HCT116 (cell line): ENCODE results near the gene ADAMTS19. TPM values are rescaled to one million over a fixed set of nuclear protein-coding genes. Genes with fewer than 3 reads are reported as not detected.

Experiments
- ATAC-seq: fragments of 200-7000 bp; cut with Tn5 transposase; 2 replicates; pipeline ENCODE4 v1.9.1; 2020; ENCODE audit warnings: mild to moderate bottlenecking, moderate library complexity
- BruUV-seq: library from RNA; stranded (reverse); fragments of 400-500 nt; replicated peaks from 2 replicates; lab custom pipeline; 2021; lab: Mats Ljungman, UMichigan
- CTCF ChIA-PET: fragments of 300-600 bp; sonication (Branson Sonifier 250); formaldehyde crosslinking; loops from one replicate; lab custom pipeline; 2021; ENCODE audit warnings: antibody characterized with exemption; lab: Charles Lee
- POLR2A ChIA-PET: fragments of 300-600, 350-600 bp; sonication (Branson Sonifier 250); formaldehyde crosslinking; loops from one replicate; lab custom pipeline; 2021; ENCODE audit warnings: antibody characterized with exemption; lab: Charles Lee
- RAD21 ChIA-PET, 2 experiments: fragments of 300-600 bp; sonication (Branson Sonifier 250); formaldehyde crosslinking; loops; one replicate each; lab custom pipeline; 2023; ENCODE audit warnings: low total read pairs in 2 of 2; ENCODE audit not compliant: uncharacterized antibody in 2 of 2, unreplicated experiment in 2 of 2, low non-redundant PET in 1 of 2; lab: Charles Lee
- DNase-seq: peaks from one replicate; pipeline ENCODE4 v3.0.0-alpha.2; 2010; ENCODE audit warnings: low read depth, low spot score
- H2AFZ ChIP-seq: fragments of 200-600 bp; shearing (Covaris generic), sonication (generic); 2 replicates; pipeline ENCODE4 v1.6.1; 2017; ENCODE audit warnings: low read depth, mixed run types, mixed read lengths, antibody characterized with exemption, low read length; ENCODE audit not compliant: poor library complexity, severe bottlenecking
- H3K27ac ChIP-seq: 2 replicates; pipeline ENCODE4 v1.5.1; 2012; ENCODE audit warnings: low read depth, low read length
- H3K27me3 ChIP-seq: fragments of 200-600 bp; sonication (generic); 2 replicates; pipeline ENCODE4 v1.6.1; 2016; ENCODE audit warnings: mixed run types, low read length, mixed read lengths; ENCODE audit not compliant: insufficient read depth
- H3K36me3 ChIP-seq, 2 experiments: fragments of 200-500 bp in 1 of 2; fragments of 200-600 bp in 1 of 2; sonication (Bioruptor generic) in 1 of 2; sonication (generic) in 1 of 2; 2 replicates each; pipeline versions ENCODE4 v1.5.1 to v1.6.1; 2014 to 2016; ENCODE audit warnings: low read length in 2 of 2, inconsistent platforms in 1 of 2, mixed read lengths in 1 of 2, mixed run types in 1 of 2; ENCODE audit not compliant: insufficient read depth in 2 of 2, control insufficient read depth in 1 of 2
- H3K4me1 ChIP-seq, 2 experiments: fragments of 200-600 bp in 1 of 2; sonication (generic) in 1 of 2; 2 replicates each; pipeline versions ENCODE4 v1.5.1 to v1.6.1; 2012 to 2017; ENCODE audit warnings: low read length in 2 of 2, inconsistent platforms in 1 of 2, mild to moderate bottlenecking in 1 of 2, mixed read lengths in 1 of 2, mixed run types in 1 of 2, moderate library complexity in 1 of 2; ENCODE audit not compliant: insufficient read depth in 2 of 2, control insufficient read depth in 1 of 2
- H3K4me2 ChIP-seq: fragments of 200-600 bp; sonication (generic); 2 replicates; pipeline ENCODE4 v1.6.1; 2017; ENCODE audit warnings: mixed run types, low read length, mixed read lengths
- H3K4me3 ChIP-seq, 2 experiments: fragments of 200-600 bp in 1 of 2; sonication (generic) in 1 of 2; replicated peaks in 1 of 2; 2 replicates each; pipeline ENCODE4 v1.5.1; 2011 to 2016; ENCODE audit warnings: low read length in 2 of 2, control low read depth in 1 of 2, low read depth in 1 of 2, mild to moderate bottlenecking in 1 of 2, mixed read lengths in 1 of 2, mixed run types in 1 of 2
- H3K79me2 ChIP-seq: fragments of 200-600 bp; sonication (generic); 2 replicates; pipeline ENCODE4 v1.6.1; 2017; ENCODE audit warnings: mild to moderate bottlenecking, mixed run types, low read length, moderate library complexity, mixed read lengths; ENCODE audit not compliant: insufficient read depth
- H3K9ac ChIP-seq: fragments of 200-600 bp; sonication (generic); 2 replicates; pipeline ENCODE4 v1.6.1; 2016; ENCODE audit warnings: low read length, mixed read lengths
- H3K9me2 ChIP-seq: fragments of 200-600 bp; sonication (generic), shearing (Covaris generic); 2 replicates; pipeline ENCODE4 v1.6.1; 2017; ENCODE audit warnings: mixed run types, mild to moderate bottlenecking, moderate library complexity; ENCODE audit not compliant: insufficient read depth
- H3K9me3 ChIP-seq, 2 experiments: fragments of 200-500 bp in 1 of 2; fragments of 200-600 bp in 1 of 2; sonication (Bioruptor generic) in 1 of 2; sonication (generic) in 1 of 2; 2 replicates each; pipeline ENCODE4 v1.6.1; 2014 to 2017; ENCODE audit warnings: low read length in 2 of 2, mixed read lengths in 2 of 2, inconsistent platforms in 1 of 2, low read depth in 1 of 2, mild to moderate bottlenecking in 1 of 2, mixed run types in 1 of 2, moderate library complexity in 1 of 2; ENCODE audit not compliant: control insufficient read depth in 1 of 2, insufficient read depth in 1 of 2
- H4K20me1 ChIP-seq: fragments of 200-600 bp; sonication (generic), shearing (Covaris generic); 2 replicates; pipeline ENCODE4 v1.6.1; 2017; ENCODE audit warnings: mixed run types, mild to moderate bottlenecking, moderate library complexity; ENCODE audit not compliant: insufficient read depth
- CBX3 ChIP-seq: IDR thresholded peaks from 2 replicates; pipeline ENCODE4 v1.6.1; 2012; ENCODE audit warnings: low read depth
- ELF1 ChIP-seq: IDR thresholded peaks from 2 replicates; pipeline ENCODE4 v1.6.1; 2012; ENCODE audit warnings: low read depth, borderline replicate concordance
- EZH2 ChIP-seq: fragments of 200-600 bp; sonication (generic); IDR thresholded peaks from 2 replicates; pipeline ENCODE4 v1.6.1; 2017; ENCODE audit warnings: antibody characterized with exemption, mixed run types
- EZH2phosphoT487 ChIP-seq: fragments of 200-600 bp; IDR thresholded peaks from 2 replicates; pipeline ENCODE4 v1.6.1; 2018; ENCODE audit warnings: antibody characterized with exemption, borderline replicate concordance
- FOSL1 ChIP-seq: IDR thresholded peaks from 2 replicates; pipeline ENCODE4 v1.6.1; 2012; ENCODE audit warnings: low read depth
- JUND ChIP-seq: IDR thresholded peaks from 2 replicates; pipeline ENCODE4 v1.6.1; 2012
- POLR2A ChIP-seq: IDR thresholded peaks from 2 replicates; pipeline ENCODE4 v1.7.0; 2011; ENCODE audit warnings: borderline replicate concordance; ENCODE audit not compliant: insufficient read depth, insufficient read length; ENCODE audit errors: extremely low read depth
- POLR2AphosphoS5 ChIP-seq: IDR thresholded peaks from 2 replicates; pipeline ENCODE4 v1.6.1; 2011; ENCODE audit warnings: mild to moderate bottlenecking, low read depth, low read length, moderate library complexity
- SIN3A ChIP-seq: IDR thresholded peaks from 2 replicates; pipeline ENCODE4 v1.6.1; 2012; ENCODE audit warnings: low read depth
- SRF ChIP-seq: IDR thresholded peaks from 2 replicates; pipeline ENCODE4 v1.6.1; 2012; ENCODE audit warnings: low read depth
- TCF7L2 ChIP-seq: IDR thresholded peaks from 2 replicates; pipeline ENCODE4 v1.7.0; 2011; ENCODE audit warnings: borderline replicate concordance, inconsistent platforms; ENCODE audit not compliant: insufficient read depth, insufficient read length; ENCODE audit errors: extremely low read depth
- ZFX ChIP-seq: fragments of 450-650 bp; IDR thresholded peaks from 2 replicates; pipeline ENCODE4 v1.6.1; 2017
- ZNF274 ChIP-seq: fragments of 200-500 bp; sonication (Bioruptor generic); IDR thresholded peaks from 2 replicates; pipeline ENCODE4 v1.6.1; 2014; ENCODE audit warnings: mild to moderate bottlenecking, low read depth, low read length, inconsistent platforms
- intact Hi-C: fragments of 100-400 bp; cut with micrococcal nuclease; formaldehyde crosslinking; loops from 2 replicates; pipeline ENCODE4 v1.10.0; 2022
- total RNA-seq: library from RNA; stranded (reverse); gene quantifications from one replicate; pipeline ENCODE4 v1.2.1, GENCODE V29; 2021; ENCODE audit not compliant: unreplicated experiment
- TF ChIP-seq, protein P1 (sequence below): IDR thresholded peaks from 2 replicates; pipeline ENCODE4 v1.6.1; 2012
- TF ChIP-seq, protein P2 (sequence below): IDR thresholded peaks from 2 replicates; pipeline ENCODE4 v1.6.1; 2011; ENCODE audit warnings: mild to moderate bottlenecking, low read length, moderate library complexity; ENCODE audit not compliant: insufficient replicate concordance; ENCODE audit errors: extremely low read depth
- TF ChIP-seq, protein P3 (sequence below), 3 experiments: fragments of 200-600 bp in 1 of 3; sonication (generic) in 1 of 3; IDR thresholded peaks in 2 of 3; conservative IDR thresholded peaks in 1 of 3; 2 replicates each; pipeline ENCODE4 v1.5.1; 2012 to 2017; ENCODE audit warnings: low read depth in 2 of 3, low read length in 2 of 3, antibody characterized with exemption in 1 of 3, borderline replicate concordance in 1 of 3, control low read depth in 1 of 3, mild to moderate bottlenecking in 1 of 3, mixed read lengths in 1 of 3, mixed run types in 1 of 3, moderate library complexity in 1 of 3; ENCODE audit not compliant: insufficient read depth in 1 of 3
- TF ChIP-seq, protein P4 (sequence below): IDR thresholded peaks from 2 replicates; pipeline ENCODE4 v1.6.1; 2012
- TF ChIP-seq, protein P5 (sequence below): IDR thresholded peaks from 2 replicates; pipeline ENCODE4 v1.6.1; 2012; ENCODE audit warnings: low read depth

The ADAMTS19 gene
- total RNA-seq, 1 experiment from 2014 or later = not detected

DNA sequence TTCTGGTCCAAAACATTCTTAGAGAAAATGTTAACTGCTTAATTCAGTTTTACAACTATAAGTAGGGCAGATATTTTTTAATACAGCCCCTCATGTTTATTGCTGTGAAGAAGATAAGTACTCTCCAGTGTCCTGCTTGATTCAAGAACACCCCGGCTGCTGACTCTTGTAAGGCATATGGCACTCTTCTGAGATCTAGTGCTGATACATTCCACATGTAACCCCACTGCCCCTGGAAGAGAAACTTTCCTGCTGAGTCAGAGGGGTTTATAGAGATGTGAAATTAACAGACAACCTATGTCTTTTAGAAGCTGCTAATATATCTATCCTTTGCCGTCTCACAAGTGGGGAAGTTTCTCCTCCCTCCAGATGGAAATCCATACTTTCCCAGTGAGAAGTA, 286.8 kb downstream of the ADAMTS19 start:
- Histone ChIP-seq H4K20me1 (no peaks in the 10 kb centered on the region), H3K4me3 (no peak overlapping the region), H3K36me3 (no peaks in the 10 kb centered on the region), H3K9ac (no peak overlapping the region), H3K4me2 (no peak overlapping the region), H3K27ac (no peak overlapping the region), H3K79me2 (no peaks in the 10 kb centered on the region), H2AFZ (no peak overlapping the region), H3K9me3 (no peaks in the 10 kb centered on the region), H3K4me1 (no peaks in the 10 kb centered on the region), H3K27me3 (no peaks in the 10 kb centered on the region), H3K9me2 (no peaks in the 10 kb centered on the region)
- ChIA-PET POLR2A (no interaction called here), CTCF (no interaction called here), RAD21 (no interaction called here)
- no peak for DNase-seq
- ATAC-seq = no peak
- no TSS peak for BruUV-seq
- intact Hi-C loops = no loop called here
- TF ChIP-seq, protein P1, sequence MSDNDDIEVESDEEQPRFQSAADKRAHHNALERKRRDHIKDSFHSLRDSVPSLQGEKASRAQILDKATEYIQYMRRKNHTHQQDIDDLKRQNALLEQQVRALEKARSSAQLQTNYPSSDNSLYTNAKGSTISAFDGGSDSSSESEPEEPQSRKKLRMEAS = no peak
- TF ChIP-seq ZNF274 (no peak), SRF (no peak), ZFX (no peak), SIN3A (no peak), TCF7L2 (no peak), POLR2AphosphoS5 (no peak), POLR2A (no peak), EZH2phosphoT487 (no peak), EZH2 (no peak), ELF1 (no peak), JUND (no peak), CBX3 (no peak), FOSL1 (no peak)
- TF ChIP-seq, protein P2, sequence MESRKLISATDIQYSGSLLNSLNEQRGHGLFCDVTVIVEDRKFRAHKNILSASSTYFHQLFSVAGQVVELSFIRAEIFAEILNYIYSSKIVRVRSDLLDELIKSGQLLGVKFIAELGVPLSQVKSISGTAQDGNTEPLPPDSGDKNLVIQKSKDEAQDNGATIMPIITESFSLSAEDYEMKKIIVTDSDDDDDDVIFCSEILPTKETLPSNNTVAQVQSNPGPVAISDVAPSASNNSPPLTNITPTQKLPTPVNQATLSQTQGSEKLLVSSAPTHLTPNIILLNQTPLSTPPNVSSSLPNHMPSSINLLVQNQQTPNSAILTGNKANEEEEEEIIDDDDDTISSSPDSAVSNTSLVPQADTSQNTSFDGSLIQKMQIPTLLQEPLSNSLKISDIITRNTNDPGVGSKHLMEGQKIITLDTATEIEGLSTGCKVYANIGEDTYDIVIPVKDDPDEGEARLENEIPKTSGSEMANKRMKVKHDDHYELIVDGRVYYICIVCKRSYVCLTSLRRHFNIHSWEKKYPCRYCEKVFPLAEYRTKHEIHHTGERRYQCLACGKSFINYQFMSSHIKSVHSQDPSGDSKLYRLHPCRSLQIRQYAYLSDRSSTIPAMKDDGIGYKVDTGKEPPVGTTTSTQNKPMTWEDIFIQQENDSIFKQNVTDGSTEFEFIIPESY = no peak
- TF ChIP-seq, protein P3, sequence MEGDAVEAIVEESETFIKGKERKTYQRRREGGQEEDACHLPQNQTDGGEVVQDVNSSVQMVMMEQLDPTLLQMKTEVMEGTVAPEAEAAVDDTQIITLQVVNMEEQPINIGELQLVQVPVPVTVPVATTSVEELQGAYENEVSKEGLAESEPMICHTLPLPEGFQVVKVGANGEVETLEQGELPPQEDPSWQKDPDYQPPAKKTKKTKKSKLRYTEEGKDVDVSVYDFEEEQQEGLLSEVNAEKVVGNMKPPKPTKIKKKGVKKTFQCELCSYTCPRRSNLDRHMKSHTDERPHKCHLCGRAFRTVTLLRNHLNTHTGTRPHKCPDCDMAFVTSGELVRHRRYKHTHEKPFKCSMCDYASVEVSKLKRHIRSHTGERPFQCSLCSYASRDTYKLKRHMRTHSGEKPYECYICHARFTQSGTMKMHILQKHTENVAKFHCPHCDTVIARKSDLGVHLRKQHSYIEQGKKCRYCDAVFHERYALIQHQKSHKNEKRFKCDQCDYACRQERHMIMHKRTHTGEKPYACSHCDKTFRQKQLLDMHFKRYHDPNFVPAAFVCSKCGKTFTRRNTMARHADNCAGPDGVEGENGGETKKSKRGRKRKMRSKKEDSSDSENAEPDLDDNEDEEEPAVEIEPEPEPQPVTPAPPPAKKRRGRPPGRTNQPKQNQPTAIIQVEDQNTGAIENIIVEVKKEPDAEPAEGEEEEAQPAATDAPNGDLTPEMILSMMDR (IDR thresholded peaks at IDR 0.05 in 2 of 3, conservative IDR thresholded peaks at IDR 0.05 in 1 of 3; ENCODE audit: borderline replicate concordance in 1 of 3, insufficient read depth in 1 of 3, low read depth in 2 of 3, low read length in 2 of 3) = no peak
- TF ChIP-seq, protein P4, sequence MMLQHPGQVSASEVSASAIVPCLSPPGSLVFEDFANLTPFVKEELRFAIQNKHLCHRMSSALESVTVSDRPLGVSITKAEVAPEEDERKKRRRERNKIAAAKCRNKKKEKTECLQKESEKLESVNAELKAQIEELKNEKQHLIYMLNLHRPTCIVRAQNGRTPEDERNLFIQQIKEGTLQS = no peak
- TF ChIP-seq, protein P5, sequence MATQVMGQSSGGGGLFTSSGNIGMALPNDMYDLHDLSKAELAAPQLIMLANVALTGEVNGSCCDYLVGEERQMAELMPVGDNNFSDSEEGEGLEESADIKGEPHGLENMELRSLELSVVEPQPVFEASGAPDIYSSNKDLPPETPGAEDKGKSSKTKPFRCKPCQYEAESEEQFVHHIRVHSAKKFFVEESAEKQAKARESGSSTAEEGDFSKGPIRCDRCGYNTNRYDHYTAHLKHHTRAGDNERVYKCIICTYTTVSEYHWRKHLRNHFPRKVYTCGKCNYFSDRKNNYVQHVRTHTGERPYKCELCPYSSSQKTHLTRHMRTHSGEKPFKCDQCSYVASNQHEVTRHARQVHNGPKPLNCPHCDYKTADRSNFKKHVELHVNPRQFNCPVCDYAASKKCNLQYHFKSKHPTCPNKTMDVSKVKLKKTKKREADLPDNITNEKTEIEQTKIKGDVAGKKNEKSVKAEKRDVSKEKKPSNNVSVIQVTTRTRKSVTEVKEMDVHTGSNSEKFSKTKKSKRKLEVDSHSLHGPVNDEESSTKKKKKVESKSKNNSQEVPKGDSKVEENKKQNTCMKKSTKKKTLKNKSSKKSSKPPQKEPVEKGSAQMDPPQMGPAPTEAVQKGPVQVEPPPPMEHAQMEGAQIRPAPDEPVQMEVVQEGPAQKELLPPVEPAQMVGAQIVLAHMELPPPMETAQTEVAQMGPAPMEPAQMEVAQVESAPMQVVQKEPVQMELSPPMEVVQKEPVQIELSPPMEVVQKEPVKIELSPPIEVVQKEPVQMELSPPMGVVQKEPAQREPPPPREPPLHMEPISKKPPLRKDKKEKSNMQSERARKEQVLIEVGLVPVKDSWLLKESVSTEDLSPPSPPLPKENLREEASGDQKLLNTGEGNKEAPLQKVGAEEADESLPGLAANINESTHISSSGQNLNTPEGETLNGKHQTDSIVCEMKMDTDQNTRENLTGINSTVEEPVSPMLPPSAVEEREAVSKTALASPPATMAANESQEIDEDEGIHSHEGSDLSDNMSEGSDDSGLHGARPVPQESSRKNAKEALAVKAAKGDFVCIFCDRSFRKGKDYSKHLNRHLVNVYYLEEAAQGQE = no peak
